GM10266 (cell line): ENCODE measurements around the gene APLP1.

ENCODE experiments used
- DNase-seq: peaks from one replicate; pipeline ENCODE4 v3.0.0; 2012; ENCODE audit errors: extremely low spot score
- TF ChIP-seq, protein P1 (sequence below): IDR thresholded peaks from 2 replicates; pipeline ENCODE4 v1.5.1; 2012; ENCODE audit warnings: mild to moderate bottlenecking, low read depth; ENCODE audit not compliant: control insufficient read depth, insufficient read depth; ENCODE audit errors: missing control alignments

The APLP1 gene

GRCh38 chr19:35841961-35842595 lies 26.3 kb upstream of the APLP1 start:
- TF ChIP-seq, protein P1, sequence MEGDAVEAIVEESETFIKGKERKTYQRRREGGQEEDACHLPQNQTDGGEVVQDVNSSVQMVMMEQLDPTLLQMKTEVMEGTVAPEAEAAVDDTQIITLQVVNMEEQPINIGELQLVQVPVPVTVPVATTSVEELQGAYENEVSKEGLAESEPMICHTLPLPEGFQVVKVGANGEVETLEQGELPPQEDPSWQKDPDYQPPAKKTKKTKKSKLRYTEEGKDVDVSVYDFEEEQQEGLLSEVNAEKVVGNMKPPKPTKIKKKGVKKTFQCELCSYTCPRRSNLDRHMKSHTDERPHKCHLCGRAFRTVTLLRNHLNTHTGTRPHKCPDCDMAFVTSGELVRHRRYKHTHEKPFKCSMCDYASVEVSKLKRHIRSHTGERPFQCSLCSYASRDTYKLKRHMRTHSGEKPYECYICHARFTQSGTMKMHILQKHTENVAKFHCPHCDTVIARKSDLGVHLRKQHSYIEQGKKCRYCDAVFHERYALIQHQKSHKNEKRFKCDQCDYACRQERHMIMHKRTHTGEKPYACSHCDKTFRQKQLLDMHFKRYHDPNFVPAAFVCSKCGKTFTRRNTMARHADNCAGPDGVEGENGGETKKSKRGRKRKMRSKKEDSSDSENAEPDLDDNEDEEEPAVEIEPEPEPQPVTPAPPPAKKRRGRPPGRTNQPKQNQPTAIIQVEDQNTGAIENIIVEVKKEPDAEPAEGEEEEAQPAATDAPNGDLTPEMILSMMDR: no peak
- no peak for DNase-seq

DNA sequence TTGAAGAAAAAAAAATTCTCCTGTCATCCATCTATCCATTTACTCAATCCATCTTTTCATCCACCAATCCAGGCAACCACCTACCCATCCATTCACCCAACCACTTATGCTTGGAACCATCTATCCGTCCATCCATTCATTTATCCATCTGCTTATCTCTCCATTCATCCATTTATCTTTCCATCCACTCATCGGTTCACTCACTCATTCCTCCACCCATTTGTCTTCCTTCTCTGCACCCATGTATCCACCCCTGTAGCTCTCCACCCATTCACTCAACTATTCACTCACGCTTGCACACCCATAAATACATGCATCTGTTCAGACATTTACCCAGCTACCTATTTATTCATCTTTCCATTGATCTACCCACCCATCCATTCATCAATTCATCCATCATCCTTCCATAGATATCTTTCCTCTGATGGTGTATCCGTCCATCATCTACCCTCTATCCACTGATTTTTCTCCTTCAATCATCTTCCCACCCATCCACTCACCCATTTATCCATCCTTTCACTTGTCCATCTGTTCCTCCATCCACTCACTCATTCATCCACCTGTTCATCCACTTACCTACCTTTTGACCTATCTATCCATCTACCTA lies 25.6 kb upstream of the APLP1 start:
- TF ChIP-seq, protein P1: no peak
- no peak for DNase-seq

DNA sequence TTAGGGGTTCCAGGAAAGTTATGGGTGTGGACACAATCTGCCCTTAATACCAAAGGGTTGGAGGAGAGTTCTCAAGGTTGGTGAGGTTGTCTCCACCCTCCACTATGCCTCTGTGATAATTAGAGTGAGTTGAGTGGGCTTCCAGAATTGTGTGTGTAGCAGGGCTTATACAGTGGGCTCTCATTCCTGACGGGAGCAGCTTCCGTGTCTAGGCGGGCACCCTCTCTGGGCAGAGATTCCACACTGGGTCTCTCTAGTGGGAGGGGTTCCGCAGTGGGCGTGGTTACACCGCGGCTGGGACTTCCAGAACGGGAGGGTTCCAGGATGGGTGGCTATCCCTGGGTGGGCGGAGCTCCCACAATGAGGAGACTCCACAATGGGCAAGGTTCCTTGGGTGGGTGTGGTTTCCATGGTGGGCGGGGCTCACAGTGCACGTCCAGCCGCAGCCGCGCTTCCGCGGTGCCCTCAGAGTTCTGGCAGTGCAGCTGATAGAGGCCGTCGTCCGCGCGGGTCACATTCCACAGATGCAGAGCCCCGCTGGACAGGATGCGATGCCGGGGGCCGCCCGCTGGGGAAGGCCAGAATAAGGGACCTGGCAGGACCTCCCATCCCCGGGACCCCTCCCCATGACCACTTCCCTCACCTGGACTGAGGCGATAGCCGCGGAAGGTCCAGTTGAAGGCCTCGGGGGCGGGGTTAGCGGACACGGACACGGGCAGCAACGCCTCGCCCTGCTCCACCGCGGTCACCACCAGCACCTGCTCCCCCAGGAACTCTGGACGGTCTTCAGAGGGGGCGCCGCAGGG lies 24.5 kb upstream of the APLP1 start:
- TF ChIP-seq, protein P1: no peak
- DNase-seq: no peak

DNA sequence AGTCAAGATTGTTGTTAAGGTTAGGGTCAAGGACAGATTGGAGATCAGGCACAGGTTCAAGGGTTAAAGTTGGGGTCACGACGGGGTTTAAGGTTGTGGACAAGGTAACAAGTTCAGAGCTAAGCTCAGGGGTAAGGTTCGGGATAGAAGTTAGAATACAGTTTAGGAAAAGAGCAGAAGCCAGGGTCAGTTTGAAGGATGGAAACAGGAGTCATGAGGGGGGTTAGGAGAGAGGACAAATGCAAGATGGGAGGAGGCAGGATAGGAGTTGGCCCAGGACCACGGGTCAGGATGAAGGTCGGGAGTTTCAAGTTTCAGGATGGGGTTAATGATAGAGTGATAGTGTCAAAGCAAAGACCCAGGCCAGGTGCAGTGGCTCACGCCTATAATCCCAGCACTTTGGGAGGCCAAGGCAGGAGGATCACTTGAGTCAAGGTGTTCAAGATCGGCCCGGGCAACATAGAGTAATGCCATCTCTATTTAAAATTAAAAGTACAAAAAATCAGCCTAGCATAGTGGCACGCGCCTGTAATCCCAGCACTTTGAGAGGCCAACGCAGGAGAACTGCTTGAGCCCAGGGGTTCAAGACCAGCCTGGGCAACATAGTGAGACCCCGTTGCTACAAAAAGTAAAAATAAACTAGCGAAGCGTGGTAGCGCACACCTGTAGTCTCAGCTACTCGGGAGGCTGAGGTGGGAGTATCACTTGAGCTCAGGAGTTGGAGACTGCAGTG lies 23.7 kb upstream of the APLP1 start:
- TF ChIP-seq, protein P1: no peak
- no peak for DNase-seq

GRCh38 chr19:35845215-35846037 lies 22.9 kb upstream of the APLP1 start:
- no peak for DNase-seq
- TF ChIP-seq, protein P1: no peak

DNA sequence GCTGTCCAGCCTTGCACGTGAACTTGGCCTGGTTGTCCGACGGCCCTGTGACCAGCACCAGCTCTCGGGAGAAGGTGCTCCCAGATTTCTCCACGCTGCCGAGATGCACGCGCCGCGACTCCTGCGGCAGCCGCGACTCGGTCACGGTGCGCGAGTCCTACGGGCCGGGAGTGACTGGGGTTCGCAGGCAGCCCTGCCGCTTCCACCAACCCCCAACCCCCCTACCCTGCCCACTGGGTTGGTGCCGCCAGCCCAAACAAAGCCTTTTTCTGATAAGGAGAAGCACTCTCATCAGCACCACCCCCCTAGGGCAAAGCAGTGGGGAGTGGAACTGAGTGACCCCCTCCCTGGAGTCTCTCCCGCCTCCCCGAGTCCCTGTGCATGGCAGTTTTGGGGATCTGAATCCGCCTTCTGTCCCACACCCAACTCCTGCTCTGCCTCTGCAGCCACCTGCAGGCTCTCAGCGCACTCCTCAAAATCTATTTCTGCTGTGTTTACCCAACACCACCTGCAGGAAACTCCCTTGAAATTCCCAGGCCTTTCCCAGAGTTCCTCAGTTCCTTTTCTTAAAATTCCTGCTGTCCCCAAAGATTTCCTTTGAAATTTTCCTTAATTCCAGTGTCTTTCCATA lies 22.2 kb upstream of the APLP1 start:
- TF ChIP-seq, protein P1: no peak
- DNase-seq: no peak
